CD14-positive monocyte (primary cell): ENCODE results near the gene LAMC3. TPM values are rescaled to one million over a fixed set of nuclear protein-coding genes. Genes with fewer than 3 reads are reported as not detected.

Experiments used
- DNase-seq, 3 donors: peaks; one replicate each; pipeline ENCODE4 v3.0.0-alpha.2; 2011 to 2022
- H2AFZ ChIP-seq: 2 replicates; pipeline ENCODE4 v1.6.0; 2012; ENCODE audit warnings: mild to moderate bottlenecking, low read depth, low read length, inconsistent platforms; ENCODE audit not compliant: insufficient read depth, poor library complexity, severe bottlenecking
- H3K27ac ChIP-seq, 2 donors: 1 replicate in 1 of 2; 2 replicates in 1 of 2; pipeline ENCODE4 v1.5.1; 2012 to 2013; ENCODE audit warnings: low read length in 2 of 2, control low read depth in 1 of 2, inconsistent platforms in 1 of 2, low read depth in 1 of 2, mild to moderate bottlenecking in 1 of 2
- H3K27me3 ChIP-seq, 2 donors: one replicate each; pipeline versions ENCODE4 v1.6.0 to v1.6.1; 2011 to 2013; ENCODE audit warnings: low read length in 2 of 2; ENCODE audit not compliant: control insufficient read depth in 2 of 2, insufficient read depth in 2 of 2
- H3K36me3 ChIP-seq, 2 donors: replicated peaks in 1 of 2; 1 replicate in 1 of 2; 2 replicates in 1 of 2; pipeline versions ENCODE4 v1.5.1 to v1.6.1; 2012 to 2013; ENCODE audit warnings: low read length in 2 of 2, control low read depth in 1 of 2, inconsistent platforms in 1 of 2, mild to moderate bottlenecking in 1 of 2; ENCODE audit not compliant: insufficient read depth in 2 of 2, control insufficient read depth in 1 of 2
- H3K4me1 ChIP-seq, 2 donors: 1 replicate in 1 of 2; 2 replicates in 1 of 2; pipeline versions ENCODE4 v1.5.1 to v1.6.1; 2012 to 2013; ENCODE audit warnings: low read length in 2 of 2, control low read depth in 1 of 2, inconsistent platforms in 1 of 2, mild to moderate bottlenecking in 1 of 2, moderate library complexity in 1 of 2; ENCODE audit not compliant: insufficient read depth in 2 of 2, control insufficient read depth in 1 of 2
- H3K4me2 ChIP-seq: replicated peaks from 2 replicates; pipeline ENCODE3; 2012; ENCODE audit warnings: low read length, moderate library complexity, mild to moderate bottlenecking; ENCODE audit not compliant: poor library complexity, severe bottlenecking; ENCODE audit errors: extremely low read depth
- H3K4me3 ChIP-seq, 3 experiments: fragments of 200-600 bp in 1 of 3; sonication (generic) in 1 of 3; replicated peaks in 1 of 3; 1 replicate in 2 of 3; 2 replicates in 1 of 3; pipeline ENCODE4 v1.5.1; 2011 to 2013; ENCODE audit warnings: low read length in 3 of 3, mild to moderate bottlenecking in 3 of 3, control low read depth in 2 of 3, low read depth in 2 of 3, inconsistent platforms in 1 of 3, moderate library complexity in 1 of 3
- H3K79me2 ChIP-seq: 2 replicates; pipeline ENCODE4 v1.6.0; 2012; ENCODE audit warnings: mild to moderate bottlenecking, control low read depth, inconsistent platforms, low read length, moderate library complexity; ENCODE audit not compliant: insufficient read depth
- H3K9ac ChIP-seq: 2 replicates; pipeline ENCODE4 v1.6.0; 2017; ENCODE audit warnings: low read length, mild to moderate bottlenecking; ENCODE audit not compliant: insufficient read depth, poor library complexity, severe bottlenecking
- H3K9me3 ChIP-seq, 2 donors: replicated peaks in 1 of 2; 1 replicate in 1 of 2; 2 replicates in 1 of 2; pipeline versions ENCODE4 v1.5.1 to v1.6.1; 2012 to 2013; ENCODE audit warnings: low read length in 2 of 2, control low read depth in 1 of 2; ENCODE audit not compliant: control insufficient read depth in 1 of 2, insufficient read depth in 1 of 2
- H4K20me1 ChIP-seq: 2 replicates; pipeline ENCODE4 v1.6.0; 2012; ENCODE audit warnings: mild to moderate bottlenecking, low read length, control low read depth, moderate library complexity; ENCODE audit not compliant: insufficient read depth
- H3K27ac Mint-ChIP-seq, 7 donors: one replicate each; pipeline ENCODE4 v1.8.0; 2020; ENCODE audit warnings: mild to moderate bottlenecking in 7 of 7, mixed read lengths in 7 of 7, moderate library complexity in 6 of 7, inconsistent platforms in 2 of 7
- H3K27me3 Mint-ChIP-seq, 3 donors: one replicate each; pipeline ENCODE4 v1.8.0; 2021 to 2022; ENCODE audit warnings: low read depth in 3 of 3, mild to moderate bottlenecking in 3 of 3, mixed read lengths in 3 of 3, moderate library complexity in 3 of 3, inconsistent platforms in 1 of 3
- H3K36me3 Mint-ChIP-seq, 2 donors: one replicate each; pipeline ENCODE4 v1.8.0; 2020; ENCODE audit warnings: mixed read lengths in 2 of 2, inconsistent platforms in 1 of 2, mild to moderate bottlenecking in 1 of 2
- H3K4me1 Mint-ChIP-seq: one replicate; pipeline ENCODE4 v1.8.0; 2020; ENCODE audit warnings: mild to moderate bottlenecking, mixed read lengths
- H3K4me3 Mint-ChIP-seq, 2 donors: one replicate each; pipeline ENCODE4 v1.8.0; 2020; ENCODE audit warnings: mild to moderate bottlenecking in 2 of 2, mixed read lengths in 2 of 2, moderate library complexity in 1 of 2
- H3K9me3 Mint-ChIP-seq, 7 donors: one replicate each; pipeline ENCODE4 v1.8.0; 2020 to 2022; ENCODE audit warnings: mixed read lengths in 7 of 7, mild to moderate bottlenecking in 6 of 7, moderate library complexity in 6 of 7, inconsistent platforms in 2 of 7
- CTCF ChIP-seq: fragments of 200-600 bp; IDR thresholded peaks from one replicate; pipeline ENCODE4 v1.8.0; 2022; ENCODE audit warnings: antibody characterized with exemption, mild to moderate bottlenecking
- WGBS: methylation state at CpG from one replicate; pipeline ENCODE4 v1.1.5; 2013; ENCODE audit warnings: missing lambda C conversion rate; ENCODE audit not compliant: insufficient coverage; 5-methylcytosine and 5-hydroxymethylcytosine counted together
- intact Hi-C, 2 donors: fragments of 100-400 bp; cut with micrococcal nuclease; formaldehyde crosslinking; loops; one replicate each; pipeline versions ENCODE4 v1.15.0 to v1.15.1; 2023
- polyA plus RNA-seq, 3 donors: library from polyadenylated mRNA; depleted of rRNA in 1 of 3; unstranded in 2 of 3; stranded (reverse) in 1 of 3; fragments of 300-500 nt in 2 of 3; fragments of >200 nt in 1 of 3; fragmentation: Illumina TruSeq in 2 of 3; gene quantifications; 1 replicate in 2 of 3; 2 replicates in 1 of 3; pipeline ENCODE4 v1.2.3, GENCODE V29; 2012 to 2021

Gene LAMC3
- polyA plus RNA-seq, 3 donors = 0.19 TPM; not detected in 2

GRCh38 chr9:131097126-131097947, 88.4 kb downstream of the LAMC3 start:
- Histone ChIP-seq H3K27me3 (peaks cover 10 to 37% of the 10 kb centered on the region in 2 donors), H3K4me1 (peaks cover 4 to 6% of the 10 kb centered on the region in 2 donors), H3K27ac (no peak overlapping the region), H3K9me3 (peaks cover 0 to 5% of the 10 kb centered on the region in 2 donors), H3K36me3 (no peaks in the 10 kb centered on the region), H3K79me2 (no peaks in the 10 kb centered on the region), H2AFZ (peak overlapping the region; percentile 50), H3K4me2 (peak overlapping the region; percentile 56), H3K4me3 (no peak overlapping the region), H4K20me1 (no peaks in the 10 kb centered on the region), H3K9ac (no peak overlapping the region)
- H3K36me3 Mint-ChIP-seq = peaks cover 0 to 4% of the 10 kb centered on the region in 2 donors
- H3K27me3 Mint-ChIP-seq = peaks cover 34 to 44% (median 41%) of the 10 kb centered on the region in 3 donors
- no peak for TF ChIP-seq CTCF
- peak overlapping the region in 1 of 2 donors; percentile 83 for H3K4me3 Mint-ChIP-seq
- H3K9me3 Mint-ChIP-seq = peaks cover 0 to 7% (median 0%) of the 10 kb centered on the region in 7 donors
- peaks cover 8% of the 10 kb centered on the region for H3K4me1 Mint-ChIP-seq
- 34% methylated on average over 10 of the region's 19 CpGs for WGBS
- no peak for DNase-seq
- intact Hi-C loops = no loop called here
- no peak overlapping the region for H3K27ac Mint-ChIP-seq

DNA sequence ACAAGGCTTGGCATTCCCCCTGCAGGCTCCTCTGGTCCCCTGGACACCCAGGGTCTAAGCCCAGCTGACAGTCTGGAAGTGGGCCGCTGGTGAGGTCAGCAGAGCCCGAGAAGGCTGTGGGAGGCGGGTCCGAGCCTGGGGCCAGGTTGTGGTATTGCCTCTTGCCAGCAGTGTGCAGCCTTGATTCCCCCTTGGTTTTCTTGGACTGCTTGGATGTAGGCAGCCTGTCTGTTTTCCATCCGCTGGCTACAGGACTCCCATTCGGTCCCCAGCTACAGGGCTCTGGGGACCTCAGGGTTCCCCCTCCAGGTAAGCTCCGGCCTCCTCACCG, 88.9 kb downstream of the LAMC3 start:
- Histone ChIP-seq H3K4me2 (no peak overlapping the region), H3K27ac (no peak overlapping the region), H3K4me1 (peaks cover 4 to 6% of the 10 kb centered on the region in 2 donors), H3K4me3 (no peak overlapping the region), H3K9ac (no peak overlapping the region), H3K9me3 (peaks cover 0 to 5% of the 10 kb centered on the region in 2 donors), H4K20me1 (no peaks in the 10 kb centered on the region), H3K27me3 (peaks cover 10 to 37% of the 10 kb centered on the region in 2 donors), H3K36me3 (no peaks in the 10 kb centered on the region), H3K79me2 (no peaks in the 10 kb centered on the region), H2AFZ (no peak overlapping the region)
- Mint-ChIP-seq H3K9me3 (peaks cover 0 to 7% (median 0%) of the 10 kb centered on the region in 7 donors), H3K4me1 (peaks cover 8% of the 10 kb centered on the region), H3K27ac (no peak overlapping the region), H3K4me3 (no peak overlapping the region), H3K36me3 (peaks cover 0 to 4% of the 10 kb centered on the region in 2 donors), H3K27me3 (peaks cover 34 to 44% (median 41%) of the 10 kb centered on the region in 3 donors)
- 96% methylated on average over 8 of the region's 8 CpGs for WGBS
- no peak for DNase-seq
- TF ChIP-seq CTCF = no peak
- intact Hi-C loops = no loop called here
